GM21576 (cell line): ENCODE measurements around the gene GHRHR.

Experiments
- ATAC-seq: cut with Tn5 transposase; IDR thresholded peaks from one replicate; pipeline ENCODE4 v1.9.1; 2021; ENCODE audit warnings: mild to moderate bottlenecking, moderate library complexity; ENCODE audit not compliant: unreplicated experiment

The GHRHR gene

DNA sequence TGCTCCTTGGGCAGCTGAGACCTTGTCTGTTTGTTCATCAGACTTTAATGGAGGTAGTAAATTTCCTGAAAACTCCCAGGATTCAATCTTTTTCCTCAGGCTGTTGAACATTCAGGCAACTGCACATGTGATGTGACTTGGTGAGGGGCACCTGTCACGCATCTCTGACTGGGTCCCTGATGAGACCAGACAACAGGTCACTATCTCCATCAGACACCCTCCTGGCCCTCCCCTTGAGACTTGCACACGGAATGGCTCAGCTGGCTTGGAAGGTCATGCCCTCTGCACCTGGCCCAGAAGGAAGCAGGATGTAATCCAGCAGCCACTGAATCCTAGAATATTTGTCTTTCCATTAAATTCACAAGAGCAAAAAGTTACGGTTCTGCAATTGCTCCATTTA, 36.2 kb upstream of the GHRHR start:
- no peak for ATAC-seq

DNA sequence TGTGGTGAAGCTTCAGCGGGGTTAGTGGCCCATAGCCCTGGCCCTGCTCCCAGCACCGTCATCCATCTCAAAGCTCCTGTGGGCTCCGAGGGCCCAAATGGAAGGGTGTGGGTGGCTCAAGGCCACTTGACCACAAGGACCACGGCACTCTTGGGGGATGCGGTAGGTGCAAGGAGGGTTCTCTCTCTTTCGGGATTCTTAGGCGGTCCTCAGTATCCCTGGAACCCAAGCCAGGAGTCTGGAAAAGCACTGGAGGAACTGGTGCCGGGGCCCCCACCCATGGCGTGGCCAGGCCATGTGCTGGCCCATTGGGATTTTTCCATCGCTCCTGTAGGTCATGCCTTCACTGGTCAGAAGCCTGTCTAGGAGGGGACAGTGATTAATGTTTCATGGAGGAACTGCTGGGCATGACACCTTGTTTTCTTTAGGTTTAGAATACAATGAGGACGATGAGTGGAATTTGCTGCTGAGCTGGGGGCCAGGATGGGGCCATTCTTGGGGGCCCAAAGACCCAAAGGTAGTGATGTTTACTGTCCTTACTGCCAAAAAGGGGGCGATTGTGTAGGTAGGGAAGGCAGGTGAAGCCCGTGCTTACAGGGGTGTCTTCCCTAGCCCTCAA, 35.4 kb upstream of the GHRHR start:
- no peak for ATAC-seq

DNA sequence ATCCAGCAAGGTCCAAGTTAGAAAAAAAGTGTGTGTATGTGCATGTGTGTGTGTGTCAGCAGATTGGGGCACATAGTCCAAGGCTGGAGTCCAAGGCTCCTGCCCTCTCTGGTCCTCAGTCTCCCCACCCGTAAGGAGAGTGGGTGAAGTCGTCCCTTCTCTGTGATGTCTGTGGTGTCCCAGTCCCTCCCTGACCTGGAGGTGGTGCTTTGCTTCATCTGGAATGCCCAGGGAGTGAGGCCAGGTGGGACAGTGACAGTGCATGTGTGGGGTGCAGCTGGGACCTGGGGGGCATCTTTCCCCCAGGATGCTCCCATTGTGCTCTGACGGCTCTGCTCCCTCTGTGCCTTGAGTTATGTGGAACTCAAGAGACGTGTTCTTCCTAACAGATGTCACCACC, 34.1 kb upstream of the GHRHR start:
- no peak for ATAC-seq

DNA sequence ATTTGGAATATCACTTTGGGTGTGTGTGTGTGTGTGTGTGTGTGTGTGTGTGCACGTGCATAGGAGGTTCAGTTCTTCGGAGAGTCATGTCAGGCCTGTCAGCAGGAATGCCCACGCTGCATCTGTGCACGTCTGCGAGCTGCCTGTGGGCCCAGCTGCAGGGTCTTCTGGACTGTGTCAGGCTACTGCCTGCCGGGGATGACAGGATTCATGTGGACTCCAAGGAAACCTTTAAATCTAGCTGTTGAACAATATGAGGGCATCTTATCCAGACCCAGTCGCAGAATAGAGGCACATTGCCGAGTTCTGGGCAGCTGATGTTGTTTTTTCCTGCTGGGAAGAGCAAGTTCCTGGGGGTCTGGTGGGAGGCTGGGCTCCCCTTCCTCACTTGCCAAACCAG, 33.1 kb upstream of the GHRHR start:
- no peak for ATAC-seq

DNA sequence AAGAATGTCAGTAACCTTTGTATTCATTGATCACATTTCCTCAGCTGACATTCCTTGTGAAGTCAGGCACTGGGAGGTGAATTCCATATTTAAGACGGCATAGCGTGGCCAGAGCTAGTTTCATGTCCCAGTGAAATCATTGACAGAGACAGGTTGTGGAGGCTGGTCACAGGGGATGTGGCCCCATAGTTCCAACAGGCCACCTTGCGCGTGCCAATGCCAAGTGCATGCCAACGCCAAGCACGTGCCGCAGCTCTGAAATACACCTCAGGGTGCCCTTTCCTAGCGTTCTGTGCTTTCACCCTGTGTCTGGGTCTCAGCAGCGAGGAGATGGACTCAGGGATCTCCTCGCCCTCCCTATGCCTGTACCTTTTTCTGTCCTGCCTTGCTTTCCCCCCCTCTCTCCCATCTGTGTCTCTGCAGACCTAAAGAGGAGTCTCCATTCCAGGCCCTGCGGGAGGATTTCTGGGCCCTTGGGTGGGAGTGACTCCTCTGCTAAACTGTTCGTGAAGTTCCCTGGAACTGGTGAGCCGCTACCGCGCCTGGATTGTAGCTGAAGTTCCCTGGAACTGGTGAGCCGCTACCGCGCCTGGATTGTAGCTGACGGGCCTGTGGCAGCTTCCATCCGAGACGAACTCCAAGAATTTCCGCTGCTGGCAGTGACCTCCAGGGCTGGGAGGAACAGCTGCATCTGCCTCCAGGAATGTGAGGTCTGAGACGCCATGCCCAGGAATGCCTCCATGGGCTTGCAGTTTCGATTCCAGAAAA, 32.4 kb upstream of the GHRHR start:
- no peak for ATAC-seq

DNA sequence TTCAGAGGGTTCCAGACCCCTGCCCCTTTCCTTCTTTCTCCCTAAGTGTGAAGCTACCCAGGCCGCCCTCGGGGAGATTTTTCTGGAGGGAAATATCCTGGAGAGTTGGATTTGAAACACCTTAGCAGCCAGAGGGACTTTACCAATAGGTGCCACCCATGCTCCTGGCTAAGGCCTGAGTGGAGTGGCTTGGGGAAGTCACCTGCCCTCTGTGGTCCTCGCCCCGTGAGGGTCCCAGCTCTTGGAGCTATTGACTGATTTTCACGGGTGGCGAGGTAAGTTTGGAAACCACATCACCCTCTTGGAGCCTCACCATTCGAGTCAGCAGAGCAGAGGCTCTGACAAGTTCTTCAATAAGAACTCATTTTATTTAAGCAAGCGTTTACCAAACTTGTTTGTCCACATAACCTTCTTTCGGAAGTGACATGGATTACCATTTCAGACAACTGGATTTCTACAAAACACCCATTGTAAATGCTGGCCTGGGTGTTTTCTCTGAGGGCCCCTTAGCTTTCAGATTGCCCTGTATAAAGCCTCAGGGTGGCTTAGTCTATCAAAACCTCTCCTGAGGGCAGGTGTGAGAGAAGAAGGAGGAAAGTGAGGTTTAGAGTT, 31.7 kb upstream of the GHRHR start:
- no peak for ATAC-seq

DNA sequence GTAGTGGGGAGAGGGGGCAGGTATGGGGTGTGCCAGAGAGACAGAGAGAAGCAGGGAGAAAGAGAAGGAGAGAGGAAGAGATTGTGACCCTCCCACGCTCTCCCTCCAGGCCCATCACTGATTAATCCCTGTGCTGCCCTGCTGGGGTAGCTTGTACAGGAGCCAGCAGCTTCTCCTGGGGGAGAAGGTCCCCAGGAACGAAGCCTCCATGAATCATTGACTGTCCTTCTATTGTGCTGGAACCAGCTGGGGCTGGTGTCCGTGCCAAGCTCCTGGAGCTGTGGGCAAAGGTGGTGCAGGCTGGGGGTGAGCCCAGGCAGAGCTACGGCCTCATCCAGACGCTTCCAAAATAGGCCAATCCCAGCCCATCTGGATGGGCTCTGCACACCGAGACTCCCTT, 31.2 kb upstream of the GHRHR start:
- no peak for ATAC-seq

DNA sequence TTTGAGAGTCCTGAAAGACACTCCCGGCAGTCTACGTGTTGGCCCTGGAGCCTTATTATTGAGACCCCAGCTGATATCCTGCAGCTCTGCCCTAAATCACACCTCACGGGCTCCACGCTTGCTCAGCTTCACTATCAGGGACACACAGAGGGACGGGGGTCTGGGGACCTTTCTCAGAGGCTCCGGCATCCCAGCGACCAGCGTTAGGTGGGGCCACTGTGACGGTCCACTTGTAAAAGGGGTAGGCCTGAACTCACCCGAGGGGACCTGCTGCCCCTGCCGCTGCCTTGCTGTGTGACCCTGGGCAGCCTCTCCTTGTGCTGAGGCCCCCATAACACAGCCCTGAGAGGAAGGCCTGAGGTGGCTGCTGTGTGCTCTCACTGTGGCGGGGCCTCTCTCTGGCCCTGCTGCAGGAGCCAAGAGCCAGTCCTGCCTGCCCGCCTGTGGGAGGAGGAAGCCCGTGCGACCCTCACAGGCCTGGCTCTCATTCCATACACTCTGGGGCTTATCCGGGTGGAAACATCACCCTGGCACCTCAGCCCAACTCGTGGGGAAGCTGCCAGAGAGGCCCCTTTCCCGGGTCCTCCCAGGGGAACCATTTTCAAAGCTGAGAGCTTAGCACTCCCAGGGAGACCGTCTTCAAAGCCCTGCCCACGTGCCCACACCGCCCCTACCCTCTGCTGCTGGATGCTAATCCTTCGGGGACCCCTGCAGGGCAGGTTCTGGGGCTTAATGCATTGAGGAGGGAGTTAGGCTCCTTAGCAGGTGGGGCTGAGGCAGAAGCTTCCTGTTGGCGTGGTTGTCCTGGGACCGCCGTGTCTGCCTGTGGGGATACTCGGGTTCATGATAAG, 30.4 kb upstream of the GHRHR start:
- no peak for ATAC-seq

DNA sequence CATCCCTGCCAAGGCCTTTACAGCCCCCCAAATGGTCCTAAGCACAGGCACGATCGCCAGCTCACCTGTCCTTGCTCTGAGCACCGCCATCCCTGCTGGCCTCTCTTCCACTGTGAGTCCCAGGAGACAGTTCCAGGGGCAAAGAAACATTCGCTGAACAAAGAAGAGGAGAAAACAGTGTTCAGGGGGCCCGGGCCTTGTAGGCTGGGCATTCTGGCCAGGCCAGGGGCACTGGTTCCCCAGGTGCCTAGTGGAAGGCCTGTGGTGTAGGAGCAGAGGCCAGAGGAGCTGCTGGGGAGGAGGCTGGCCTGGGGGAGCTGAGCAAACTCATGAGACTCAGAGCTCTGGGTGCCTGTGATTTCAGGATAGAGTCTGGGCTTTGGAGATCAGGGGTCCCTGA, 29.5 kb upstream of the GHRHR start:
- no peak for ATAC-seq

DNA sequence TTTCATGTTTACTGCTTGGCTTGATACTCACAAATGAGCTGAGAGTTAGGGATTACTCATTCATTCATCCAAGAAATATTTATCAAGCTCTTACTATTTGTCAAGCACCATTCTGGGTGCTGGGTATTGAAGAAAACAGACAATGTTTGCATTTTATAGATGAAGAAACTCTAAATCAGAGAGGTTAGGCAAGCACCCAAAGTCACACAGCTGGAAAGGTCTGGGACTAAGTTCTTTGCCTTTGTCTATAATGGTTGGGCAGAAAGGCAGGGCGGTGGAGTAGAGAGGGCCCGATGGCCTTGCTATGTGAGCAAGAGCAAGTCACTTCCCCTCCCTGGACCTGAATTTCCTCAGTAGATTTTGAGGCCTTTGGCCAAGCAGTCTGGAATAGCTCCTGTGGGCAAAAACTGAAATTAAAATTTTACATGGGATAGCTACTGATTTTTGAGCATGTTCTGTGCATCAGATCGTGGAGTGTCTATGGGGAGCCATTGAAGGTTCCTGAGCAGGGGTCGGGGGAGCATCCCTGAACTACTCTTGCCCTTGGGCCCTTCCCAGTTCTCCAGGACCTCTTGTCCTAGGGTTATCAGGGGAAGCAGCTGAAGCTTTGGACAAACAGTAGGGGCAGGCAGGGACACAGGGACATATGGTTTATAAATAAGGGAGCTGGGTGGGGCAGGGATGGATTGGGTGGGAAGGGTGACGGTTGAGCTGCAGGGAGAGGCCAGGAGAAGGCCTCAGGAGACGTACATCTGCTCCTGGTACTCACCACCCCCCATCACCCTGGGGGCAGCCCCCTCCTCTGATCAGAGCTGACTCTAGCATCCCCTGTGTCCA, 28.8 kb upstream of the GHRHR start:
- no peak for ATAC-seq

DNA sequence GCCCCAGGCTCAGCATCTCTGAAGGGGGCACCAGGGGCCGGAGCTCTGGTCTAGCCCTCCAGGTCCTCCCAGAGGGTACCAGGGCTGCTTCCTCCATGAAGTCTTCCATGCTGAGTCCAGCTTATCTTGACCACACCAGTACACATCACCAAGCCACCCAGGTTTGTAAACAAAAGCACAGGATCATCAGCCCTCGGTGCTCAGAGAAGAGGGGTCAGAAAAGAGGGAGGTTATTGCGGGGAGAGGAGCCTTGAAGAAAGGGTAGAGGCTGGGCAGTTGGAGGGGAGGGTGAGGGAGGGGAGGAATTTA, 28.2 kb upstream of the GHRHR start:
- no peak for ATAC-seq

DNA sequence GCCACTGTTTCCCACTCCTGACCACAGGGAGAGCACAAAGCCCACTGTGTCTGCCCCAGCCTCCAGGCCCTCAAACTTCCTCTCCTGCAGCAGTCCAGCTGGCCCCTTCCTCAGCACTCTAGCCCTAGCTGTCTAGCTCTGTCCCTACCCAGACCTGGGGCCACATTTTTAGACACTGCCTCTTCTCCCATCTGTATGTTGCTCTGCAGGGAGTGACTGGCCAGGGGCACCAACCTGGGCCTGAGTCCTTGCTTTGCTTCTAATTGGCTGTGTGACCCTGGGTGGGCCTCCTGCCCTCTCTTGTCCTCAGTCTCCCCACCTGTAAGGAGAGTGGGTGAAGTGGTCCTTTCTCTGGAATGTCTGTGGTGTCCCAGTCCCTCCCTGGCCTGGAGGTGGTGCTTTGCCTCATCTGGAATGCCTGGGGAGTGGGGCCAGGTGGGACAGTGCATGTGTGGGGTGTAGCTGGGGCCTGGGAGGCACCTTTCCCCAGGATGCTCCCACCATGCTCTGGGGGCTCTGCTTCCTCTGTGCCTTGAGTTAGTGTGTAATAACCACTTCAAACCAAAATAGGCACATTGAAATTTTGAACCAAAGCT, 27.0 kb upstream of the GHRHR start:
- ATAC-seq, result no peak

DNA sequence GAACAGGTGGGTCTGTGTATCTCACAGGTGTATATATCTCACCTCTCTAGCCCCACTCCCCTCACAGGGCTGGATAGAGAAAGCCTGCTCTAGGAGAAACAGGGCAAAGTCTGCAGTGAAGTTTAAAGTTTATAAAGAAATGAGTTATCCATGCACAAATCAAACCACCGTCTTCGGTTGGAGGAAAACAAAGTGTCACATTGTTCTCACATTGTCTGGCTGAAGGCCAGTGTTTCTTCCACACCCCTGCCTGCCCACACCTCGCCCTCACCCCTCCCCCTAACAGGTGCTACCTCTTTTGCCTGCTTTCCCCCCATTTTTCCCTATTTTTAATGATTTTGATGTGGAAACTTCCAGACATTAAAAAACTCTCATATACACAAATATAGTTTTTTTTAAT, 26.3 kb upstream of the GHRHR start:
- ATAC-seq, result no peak

DNA sequence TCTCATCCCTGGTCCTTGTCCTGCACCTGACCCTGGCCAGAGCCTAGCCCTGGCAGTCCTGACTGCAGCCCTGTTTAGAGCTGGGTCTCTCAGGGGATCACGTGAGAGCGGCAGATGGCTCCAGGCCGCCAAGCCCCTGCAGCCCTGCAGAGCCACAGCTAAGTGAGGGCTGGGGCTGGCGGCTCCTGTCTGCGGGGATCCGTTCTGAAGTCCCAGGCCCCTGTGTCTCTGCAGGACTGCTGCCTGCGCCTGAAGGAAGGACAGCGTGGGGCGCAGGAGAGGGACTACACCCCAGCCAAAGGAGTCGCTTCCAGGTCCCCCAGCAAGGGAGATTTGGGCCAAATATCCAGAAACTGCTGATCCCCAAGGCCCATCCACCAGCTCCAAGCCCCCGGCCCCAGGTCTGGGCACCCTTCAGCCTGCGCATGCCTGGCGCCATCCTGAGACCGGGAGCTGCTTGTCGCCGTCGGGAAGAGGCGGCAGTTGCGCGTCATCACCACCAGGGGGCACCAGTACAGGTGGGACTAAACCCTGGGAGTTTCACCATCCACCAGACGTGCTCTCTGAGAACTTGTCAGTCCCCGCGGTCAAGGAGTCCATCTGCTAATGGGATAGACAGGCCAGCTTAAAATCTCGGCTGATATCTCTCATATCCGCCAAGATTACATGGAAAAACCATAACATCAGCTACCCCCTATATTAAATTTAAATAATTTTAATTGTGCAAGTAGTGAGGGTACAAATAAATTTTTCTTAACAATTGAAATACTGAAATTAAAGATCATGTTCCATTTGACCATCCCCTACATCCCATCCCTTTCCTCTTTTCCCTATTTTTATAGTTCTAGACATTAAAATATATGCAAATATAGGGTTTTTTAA, 25.1 kb upstream of the GHRHR start:
- peak; percentile 66 for ATAC-seq

DNA sequence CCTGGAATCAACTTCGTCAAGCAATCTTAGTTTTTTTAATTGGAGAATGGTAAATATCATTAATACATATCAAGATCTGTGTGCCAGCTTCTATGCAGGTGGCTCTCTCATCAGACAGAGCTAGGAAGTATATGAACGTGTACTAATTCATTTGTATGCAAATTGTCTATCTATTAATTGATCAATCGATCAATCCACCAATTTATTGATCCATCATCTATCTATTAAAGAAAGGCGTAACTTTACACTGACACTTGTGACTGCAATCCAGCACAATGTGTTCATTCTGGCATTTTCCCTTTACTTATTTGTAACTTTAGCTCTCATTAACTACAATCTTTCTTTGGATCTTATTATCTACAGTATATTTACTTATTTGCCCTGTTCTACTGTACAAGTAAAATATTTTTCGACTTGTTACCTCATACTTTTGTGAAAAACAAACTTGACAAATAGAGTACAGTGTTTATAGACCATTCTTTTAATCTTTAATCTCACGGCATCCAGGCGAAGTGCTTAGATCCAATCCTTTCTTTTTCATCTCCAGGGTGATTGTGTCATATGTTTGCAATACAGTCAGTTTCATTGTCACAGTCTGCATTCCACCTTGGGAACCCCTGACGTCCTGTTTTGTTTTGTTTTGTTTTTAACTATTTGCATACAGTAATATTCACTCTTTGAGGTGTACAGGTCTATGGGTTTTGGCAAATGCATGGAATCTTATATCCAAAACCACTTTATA, 22.0 kb upstream of the GHRHR start:
- ATAC-seq, result no peak

DNA sequence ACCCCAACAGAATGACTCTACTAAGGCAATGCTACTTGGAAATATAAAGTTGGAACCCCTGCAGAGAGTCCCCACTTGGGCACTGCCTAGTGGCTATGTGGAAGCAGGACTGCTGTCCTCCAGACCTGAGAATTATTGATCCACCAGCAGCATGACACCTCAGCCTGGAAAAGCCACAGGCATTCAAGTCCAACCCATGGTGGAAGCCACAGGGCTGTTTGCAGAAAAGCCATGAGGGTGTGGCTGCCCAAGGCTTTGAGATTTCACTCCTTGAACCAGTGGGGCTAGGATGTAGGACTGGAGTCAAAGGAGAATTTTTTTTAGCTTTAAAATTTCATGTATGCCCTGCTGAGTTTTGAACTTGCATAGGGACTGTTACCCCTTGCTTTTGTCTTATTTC, 13.6 kb upstream of the GHRHR start:
- no peak for ATAC-seq

DNA sequence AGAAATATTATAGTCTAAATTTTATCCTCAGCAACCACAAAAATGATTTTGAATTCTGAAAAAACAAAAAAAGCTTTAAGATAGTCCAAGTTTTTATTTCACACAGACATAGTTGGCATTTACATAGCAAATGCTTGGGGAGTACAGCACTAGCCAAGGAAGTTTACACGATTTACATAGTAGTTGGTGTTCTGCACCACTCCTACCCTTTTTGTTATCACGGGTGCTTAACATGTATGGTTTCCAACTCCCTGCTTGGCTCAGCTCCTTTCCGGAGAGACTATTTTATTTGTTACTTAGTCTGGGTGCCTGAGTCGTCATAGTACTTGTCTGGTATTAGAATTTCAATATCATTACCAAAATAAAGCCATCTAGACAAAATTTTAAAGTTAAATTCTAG, 8.8 kb upstream of the GHRHR start:
- no peak for ATAC-seq

DNA sequence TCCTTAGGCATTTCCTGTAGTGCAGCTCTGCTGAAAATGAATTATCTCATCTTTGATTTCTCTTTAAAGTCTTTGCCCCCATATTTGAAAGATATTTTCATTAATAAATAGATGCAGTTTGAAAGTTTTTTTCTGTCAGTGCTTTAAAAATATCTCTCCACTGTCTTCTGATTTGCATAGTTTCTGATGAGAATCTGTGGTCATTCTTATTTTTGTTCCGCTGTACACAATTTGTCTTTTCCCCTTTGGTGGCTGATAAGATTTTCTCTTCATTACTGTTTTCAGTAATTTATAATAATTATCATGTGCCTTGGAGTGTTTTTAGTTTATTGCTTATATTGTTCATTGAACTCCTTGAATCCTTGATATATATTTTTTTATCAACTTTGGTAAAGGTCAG, 7.0 kb upstream of the GHRHR start:
- ATAC-seq, result no peak

DNA sequence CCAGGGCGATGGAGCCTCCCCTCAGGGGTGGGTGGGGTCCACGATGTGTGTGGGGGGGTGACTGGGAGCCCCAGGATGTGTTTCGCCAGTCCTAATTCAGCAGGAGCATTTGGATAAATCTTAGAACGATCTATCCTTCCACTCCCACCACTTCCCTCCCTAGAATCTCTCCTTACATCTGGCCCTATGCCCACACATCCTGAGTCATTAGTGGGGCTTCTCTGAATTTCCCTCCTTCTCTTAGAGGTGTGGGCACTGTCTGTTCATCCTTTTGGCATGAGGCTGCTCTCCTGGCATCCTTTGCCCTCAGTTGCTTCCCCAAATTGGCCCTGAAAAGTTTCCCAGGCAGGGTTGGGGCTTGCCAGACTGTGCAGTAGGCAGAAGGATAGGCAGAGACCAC, 1.6 kb downstream of the GHRHR start:
- ATAC-seq, result no peak
